Pancreas (tissue), 10 donors: ENCODE data around the gene TEX10. TPM values are rescaled to one million over a fixed set of nuclear protein-coding genes. Genes with fewer than 3 reads are reported as not detected.

Experiments
- ATAC-seq, 4 donors: fragments of 200-7000 bp; cut with Tn5 transposase; one replicate each; pipeline versions ENCODE4 v1.8.0 to v1.9.1; 2020; ENCODE audit warnings: mild to moderate bottlenecking in 4 of 4, moderate library complexity in 4 of 4
- DNase-seq, 6 donors: peaks; one replicate each; pipeline ENCODE4 v3.0.0-alpha.2; 2020
- FAIRE-seq: peaks from 2 replicates; lab custom pipeline; 2012; peaks lifted over from hg19 to GRCh38; lab: Jason Lieb, UNC
- H3K27ac ChIP-seq, 4 donors: fragments of 200-600 bp; sonication (generic); 1 replicate in 3 of 4; 2 replicates in 1 of 4; pipeline versions ENCODE4 v1.5.0 to v1.8.0; 2020
- H3K27me3 ChIP-seq, 4 donors: fragments of 200-600 bp; one replicate each; pipeline ENCODE4 v1.8.0; 2021
- H3K36me3 ChIP-seq, 3 donors: fragments of 200-600 bp; sonication (generic) in 1 of 3; one replicate each; pipeline versions ENCODE4 v1.5.0 to v1.8.0; 2020 to 2021
- H3K4me1 ChIP-seq, 3 donors: fragments of 200-600 bp; one replicate each; pipeline ENCODE4 v1.8.0; 2021
- H3K4me3 ChIP-seq, 4 donors: fragments of 200-600 bp; sonication (generic) in 2 of 4; one replicate each; pipeline versions ENCODE4 v1.5.0 to v1.8.0; 2020 to 2021
- H3K9me3 ChIP-seq, 4 donors: fragments of 200-600 bp; one replicate each; pipeline ENCODE4 v1.8.0; 2021
- CTCF ChIP-seq, 4 donors: fragments of 200-600 bp; sonication (generic) in 3 of 4; IDR thresholded peaks; one replicate each; pipeline versions ENCODE4 v1.5.0 to v1.8.0; 2021; ENCODE audit warnings: antibody characterized with exemption in 4 of 4
- WGBS, 2 donors: extraction: QIAGEN DNeasy Blood & Tissue Kit; methylation state at CpG; one replicate each; pipeline ENCODE4 v1.1.7; 2013; 5-methylcytosine and 5-hydroxymethylcytosine counted together
- intact Hi-C, 3 donors: fragments of 100-400 bp; cut with DNase I; formaldehyde crosslinking; loops; one replicate each; pipeline versions ENCODE4 v1.11.1 to v1.14.2; 2022
- polyA plus RNA-seq, 2 donors: library from polyadenylated mRNA; stranded (reverse); fragments of 200-250 nt; gene quantifications; one replicate each; pipeline ENCODE4 v1.2.3, GENCODE V29; 2013
- total RNA-seq, 6 donors: library from RNA; stranded (reverse); fragmentation: NEBNext Ultra II Directional in 4 of 6; extraction: Animal tissue kit (Norgen Biotek cat#: 25700) in 4 of 6; gene quantifications; one replicate each; pipeline versions ENCODE4 v1.2.1 to v1.2.4, GENCODE V29; 2021 to 2023
- donor health status: healthy with polysubstance abuse.
- donor health status: DM: no; HTN: no; CAD: no; lungs with moderate emphysema.
- donor health status: DM: no; HTN: no; CAD: no.
- donor health status: control.
- donor health status: control.
- donor health status: Bipolar disorder and iron deficiency.
- donor health status: DM: yes; HTN: yes; CAD: no.
- donor health status: DM: no; HTN: no; CAD: no.
- donor health status: DM: no; HTN: no; CAD: no.
- donor health status: DM: yes; HTN: yes; CAD: no.

TEX10 gene
- total and polyA plus RNA-seq, 8 donors: 3.1 to 6.7 (median 5.4) TPM

GRCh38 chr9:100294806-100295205 is 57.9 kb downstream of the TEX10 start:
- peak in 4 of 6 donors; percentile 46 to 71 (median 60) for DNase-seq
- peaks cover 0 to 10% (median 9%) of the 10 kb centered on the region in 3 donors for H3K4me1 ChIP-seq
- no peaks in the 10 kb centered on the region for H3K27me3 ChIP-seq
- ATAC-seq: peak in 2 of 4 donors; percentile 27 to 65
- TF ChIP-seq CTCF (IDR thresholded peaks at IDR 0.05): no peak
- no peak overlapping the region for H3K27ac ChIP-seq
- 55 to 56% methylated on average over 6 of the region's 6 CpGs for WGBS, 2 donors
- H3K4me3 ChIP-seq: no peak overlapping the region
- H3K36me3 ChIP-seq: peaks cover 0 to 15% (median 0%) of the 10 kb centered on the region in 3 donors
- no peak for FAIRE-seq
- intact Hi-C loops: no loop called here
- no peaks in the 10 kb centered on the region for H3K9me3 ChIP-seq

GRCh38 chr9:100294341-100294740 is 58.4 kb downstream of the TEX10 start:
- peak in 1 of 4 donors; percentile 16 for ATAC-seq

GRCh38 chr9:100292414-100292813 is 60.3 kb downstream of the TEX10 start:
- intact Hi-C loops: no loop called here
- no peak for ATAC-seq

More at GRCh38 chr9:100294341-100294740, 58.4 kb downstream of the TEX10 start:
- H3K4me3 ChIP-seq: no peak overlapping the region
- H3K27me3 ChIP-seq: no peaks in the 10 kb centered on the region
- no peak for TF ChIP-seq CTCF (IDR thresholded peaks at IDR 0.05)
- peaks cover 0 to 10% (median 9%) of the 10 kb centered on the region in 3 donors for H3K4me1 ChIP-seq
- FAIRE-seq (no peak), DNase-seq (no peak)
- H3K27ac ChIP-seq: no peak overlapping the region
- WGBS, 2 donors: 80 to 88% methylated on average over 3 of the region's 3 CpGs
- peaks cover 0 to 15% (median 0%) of the 10 kb centered on the region in 3 donors for H3K36me3 ChIP-seq
- intact Hi-C loops: no loop called here
- no peaks in the 10 kb centered on the region for H3K9me3 ChIP-seq

GRCh38 chr9:100290714-100291113 is 62.0 kb downstream of the TEX10 start:
- intact Hi-C loops: no loop called here
- DNase-seq (no peak), FAIRE-seq (no peak), ATAC-seq (no peak)
- no peak for TF ChIP-seq CTCF (IDR thresholded peaks at IDR 0.05)
- 99% methylated on average over 4 of the region's 4 CpGs for WGBS, 2 donors
- H3K4me3 ChIP-seq: no peak overlapping the region
- H3K4me1 ChIP-seq: peaks cover 0 to 8% (median 7%) of the 10 kb centered on the region in 3 donors
- H3K9me3 ChIP-seq: no peaks in the 10 kb centered on the region
- peaks cover 0 to 25% (median 0%) of the 10 kb centered on the region in 3 donors for H3K36me3 ChIP-seq
- no peaks in the 10 kb centered on the region for H3K27me3 ChIP-seq
- no peak overlapping the region for H3K27ac ChIP-seq

More at GRCh38 chr9:100292414-100292813, 60.3 kb downstream of the TEX10 start:
- H3K4me1 ChIP-seq: peaks cover 0 to 10% (median 9%) of the 10 kb centered on the region in 3 donors
- DNase-seq (no peak), FAIRE-seq (no peak)
- peaks cover 0 to 14% (median 0%) of the 10 kb centered on the region in 3 donors for H3K36me3 ChIP-seq
- H3K27me3 ChIP-seq: no peaks in the 10 kb centered on the region
- H3K27ac ChIP-seq: no peak overlapping the region
- H3K9me3 ChIP-seq: no peaks in the 10 kb centered on the region
- 96 to 98% methylated on average over 13 of the region's 13 CpGs for WGBS, 2 donors
- no peak for TF ChIP-seq CTCF (IDR thresholded peaks at IDR 0.05)
- no peak overlapping the region for H3K4me3 ChIP-seq

GRCh38 chr9:100287186-100287585 is 65.6 kb downstream of the TEX10 start:
- H3K9me3 ChIP-seq: no peaks in the 10 kb centered on the region
- no peak overlapping the region for H3K27ac ChIP-seq
- FAIRE-seq: no peak
- H3K36me3 ChIP-seq: peaks cover 0 to 21% (median 6%) of the 10 kb centered on the region in 3 donors
- no peaks in the 10 kb centered on the region for H3K27me3 ChIP-seq
- no peak overlapping the region for H3K4me3 ChIP-seq
- TF ChIP-seq CTCF (IDR thresholded peaks at IDR 0.05): no peak
- intact Hi-C loops: no loop called here
- H3K4me1 ChIP-seq: no peaks in the 10 kb centered on the region
- no peak for ATAC-seq
- 96 to 97% methylated on average over 5 of the region's 5 CpGs for WGBS, 2 donors
- DNase-seq: no peak
